Measurements from ENCODE around the gene EPB41L5. TPM values are rescaled to one million over a fixed set of nuclear protein-coding genes. Genes with fewer than 3 reads are reported as not detected.

The EPB41L5 gene
- total and polyA plus RNA-seq, 10 of the 15 experiments (the other 5 are each of a cell fraction or from before 2014, with no cell fraction given), result 2.1 to 20.4 (median 8.2) TPM

DNA sequence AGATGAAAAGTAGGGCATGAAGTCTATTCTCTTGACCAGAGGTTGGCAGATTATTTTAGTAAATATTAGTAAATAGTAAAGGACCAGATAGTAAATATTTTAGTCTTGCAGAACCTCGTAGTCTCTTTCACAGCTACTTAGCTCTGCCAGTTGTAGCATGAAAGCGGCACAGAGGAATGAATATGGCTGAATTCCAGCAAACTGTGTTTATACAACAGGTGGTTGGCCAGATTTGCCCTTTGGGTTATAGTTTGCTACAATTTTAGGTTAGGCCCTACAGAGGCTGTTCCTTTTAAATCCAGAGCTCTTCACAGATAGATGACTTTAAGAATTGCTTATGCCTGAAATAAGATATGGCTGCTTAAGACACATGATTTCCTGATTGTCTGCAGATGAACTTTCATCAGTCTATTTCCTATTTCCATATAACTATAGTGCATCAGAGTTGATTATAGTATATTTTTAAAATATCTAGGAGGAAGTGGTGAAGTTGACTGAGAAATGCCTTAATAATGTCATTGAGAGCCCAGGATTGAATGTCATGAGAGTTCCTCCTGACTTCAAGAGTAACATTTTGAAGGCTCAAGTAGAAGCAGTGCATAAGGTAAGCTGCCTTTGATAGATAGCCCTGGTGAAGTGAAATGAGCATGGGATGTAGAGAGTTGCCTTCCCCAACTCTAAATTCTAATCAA lies 129.8 kb downstream of the EPB41L5 start:
- CTCF ChIA-PET, result interaction anchor here (0.9 kb wide), 1 partner anchor 19 kb away, joined by 4 read pairs; no protein-coding TSS in a partner anchor
- DNase-seq (ENCODE audit: low read depth, low spot score) (no peak), FAIRE-seq (no peak), ATAC-seq (no peak)
- Histone ChIP-seq H3K79me2 (ENCODE audit: control insufficient read depth, insufficient read depth, low read length) (no peaks in the 10 kb centered on the region), H2AFZ (ENCODE audit: control insufficient read depth, low read depth, low read length) (no peak overlapping the region), H3K27ac (ENCODE audit: control insufficient read depth, insufficient read depth) (no peak overlapping the region), H3K4me1 (ENCODE audit: control insufficient read depth, insufficient read depth, low read length) (no peaks in the 10 kb centered on the region), H3K9me3 (replicated peaks; ENCODE audit: control insufficient read depth, insufficient read depth, low read length) (no peaks in the 10 kb centered on the region), H3K9ac (ENCODE audit: control insufficient read depth, insufficient read depth, low read length) (no peak overlapping the region), H3K4me2 (ENCODE audit: control insufficient read depth, insufficient read depth) (no peak overlapping the region), H3K36me3 (ENCODE audit: control insufficient read depth in 2 of 2, insufficient read depth in 2 of 2, low read length in 1 of 2) (no peaks in the 10 kb centered on the region), H3K27me3 (replicated peaks in 1 of 2; ENCODE audit: control insufficient read depth in 2 of 2, insufficient read depth in 2 of 2, low read length in 1 of 2) (no peaks in the 10 kb centered on the region), H4K20me1 (ENCODE audit: control insufficient read depth, insufficient read depth) (no peaks in the 10 kb centered on the region), H3K4me3 (no peak overlapping the region)
- WGBS (ENCODE audit: insufficient coverage, insufficient replicate concordance, low lambda C conversion rate, missing lambda C conversion rate), result 0% methylated on average over 2 of the region's 2 CpGs
- SMC1A ChIA-PET (ENCODE audit: uncharacterized antibody, unreplicated experiment), result interaction anchor here (0.9 to 1.3 kb wide), 3 partner anchors 17 to 214 kb away, joined by 3 read pairs; no protein-coding TSS in a partner anchor
- intact Hi-C loops (cut with micrococcal nuclease; ENCODE audit: unreplicated experiment) (no loop called here), in situ Hi-C loops (cut with MboI) (no loop called here)
- no peak for TF ChIP-seq FOXK2 (IDR thresholded peaks at IDR 0.05)
- no peak for TF ChIP-seq SUZ12 (IDR thresholded peaks at IDR 0.05; ENCODE audit: unreplicated experiment)
- TF ChIP-seq ZNF207 (IDR thresholded peaks at IDR 0.05; ENCODE audit: borderline replicate concordance), result no peak
- TF ChIP-seq LARP7 (IDR thresholded peaks at IDR 0.05), result no peak
- TF ChIP-seq YBX1 (IDR thresholded peaks at IDR 0.05), result no peak
- TF ChIP-seq ATF7 (IDR thresholded peaks at IDR 0.05; ENCODE audit: low read depth), result no peak
- TF ChIP-seq, protein P1, sequence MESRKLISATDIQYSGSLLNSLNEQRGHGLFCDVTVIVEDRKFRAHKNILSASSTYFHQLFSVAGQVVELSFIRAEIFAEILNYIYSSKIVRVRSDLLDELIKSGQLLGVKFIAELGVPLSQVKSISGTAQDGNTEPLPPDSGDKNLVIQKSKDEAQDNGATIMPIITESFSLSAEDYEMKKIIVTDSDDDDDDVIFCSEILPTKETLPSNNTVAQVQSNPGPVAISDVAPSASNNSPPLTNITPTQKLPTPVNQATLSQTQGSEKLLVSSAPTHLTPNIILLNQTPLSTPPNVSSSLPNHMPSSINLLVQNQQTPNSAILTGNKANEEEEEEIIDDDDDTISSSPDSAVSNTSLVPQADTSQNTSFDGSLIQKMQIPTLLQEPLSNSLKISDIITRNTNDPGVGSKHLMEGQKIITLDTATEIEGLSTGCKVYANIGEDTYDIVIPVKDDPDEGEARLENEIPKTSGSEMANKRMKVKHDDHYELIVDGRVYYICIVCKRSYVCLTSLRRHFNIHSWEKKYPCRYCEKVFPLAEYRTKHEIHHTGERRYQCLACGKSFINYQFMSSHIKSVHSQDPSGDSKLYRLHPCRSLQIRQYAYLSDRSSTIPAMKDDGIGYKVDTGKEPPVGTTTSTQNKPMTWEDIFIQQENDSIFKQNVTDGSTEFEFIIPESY (IDR thresholded peaks at IDR 0.05), result no peak
- TF ChIP-seq RFX5 (IDR thresholded peaks at IDR 0.05; ENCODE audit: low read depth, low read length), result no peak
- no TSS peak for BruUV-seq (replicated peaks)
- POLR2A ChIA-PET, result no interaction called here
- RAD21 ChIA-PET (ENCODE audit: unreplicated experiment), result no interaction called here

Data from GM12878 (cell line).